ENCODE results near the gene GC.
A peak's percentile ranks its signal among the peaks of the same experiment; 100 is the strongest.

The GC gene

GRCh38 chr4:71698141-71698540 is 85.7 kb downstream of the GC start:
- TF ChIP-seq CTCF (conservative IDR thresholded peaks at IDR 0.05; ENCODE audit: low read depth, low read length) = no peak
- no peak overlapping the region for H3K4me3 ChIP-seq (ENCODE audit: low read length)
- DNase-seq (ENCODE audit: low read depth) = peak; percentile 76

DNA sequence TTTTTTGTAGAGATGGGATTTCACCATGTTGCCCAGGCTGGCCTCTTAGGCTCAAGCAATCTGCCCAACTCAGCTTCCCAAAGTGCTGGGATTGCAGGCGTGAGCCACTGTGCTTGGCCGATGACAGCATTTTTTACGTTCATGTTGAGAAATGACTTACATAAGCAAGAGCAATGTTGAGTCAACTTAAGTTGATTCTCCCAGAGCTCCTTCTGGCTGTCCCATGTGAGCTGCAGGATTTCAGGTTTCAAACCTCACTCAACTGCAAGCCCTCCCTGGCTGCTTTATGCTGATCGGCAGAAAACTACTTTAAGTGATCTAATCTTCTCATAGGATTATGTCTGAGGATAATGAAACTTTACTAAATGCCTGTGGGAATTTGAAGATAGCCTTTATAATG is 86.8 kb downstream of the GC start:
- no peak overlapping the region for H3K4me3 ChIP-seq (ENCODE audit: low read length)
- no peak for TF ChIP-seq CTCF (conservative IDR thresholded peaks at IDR 0.05; ENCODE audit: low read depth, low read length)
- DNase-seq (ENCODE audit: low read depth) = peak; percentile 96

DNA sequence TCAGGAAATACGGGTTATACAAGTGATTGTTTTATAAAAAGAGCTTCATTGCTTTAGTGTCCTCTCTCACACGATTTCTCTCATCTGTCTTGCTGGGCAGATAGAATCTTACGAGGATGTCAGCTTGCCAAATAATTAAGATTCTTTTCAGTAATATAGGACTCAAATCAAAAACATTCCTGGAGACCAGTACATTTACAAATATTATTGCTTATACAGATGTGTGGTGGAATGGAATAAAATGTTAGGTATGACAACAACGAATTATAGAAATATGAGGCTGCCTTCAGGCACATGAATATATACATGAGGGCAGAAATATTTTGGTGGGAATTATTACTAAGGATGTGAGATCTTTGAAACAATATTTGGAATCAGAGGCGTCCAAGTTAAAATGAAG is 88.9 kb downstream of the GC start:
- H3K4me3 ChIP-seq (ENCODE audit: low read length) = no peak overlapping the region
- no peak for TF ChIP-seq CTCF (conservative IDR thresholded peaks at IDR 0.05; ENCODE audit: low read depth, low read length)
- no peak for DNase-seq (ENCODE audit: low read depth)

DNA sequence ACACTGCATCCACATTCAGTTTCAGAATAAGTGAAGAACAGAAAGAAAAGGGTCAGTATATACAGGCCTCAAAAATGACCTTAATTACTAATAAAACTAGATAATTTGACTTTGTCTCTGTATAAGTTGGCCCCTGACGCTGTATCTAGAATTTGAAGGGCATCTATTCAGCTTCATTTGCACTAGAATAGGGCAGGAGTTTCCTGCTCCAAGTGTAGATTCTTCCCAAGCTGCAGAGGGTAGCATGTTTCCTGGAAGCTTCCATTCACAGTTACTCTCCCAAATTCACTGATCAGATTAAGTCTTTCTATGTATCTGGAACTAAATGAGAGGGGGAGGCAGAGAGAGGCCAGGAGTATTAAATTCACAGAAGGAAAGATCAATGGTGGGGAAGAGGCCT is 90.9 kb downstream of the GC start:
- no peak overlapping the region for H3K4me3 ChIP-seq (ENCODE audit: low read length)
- no peak for TF ChIP-seq CTCF (conservative IDR thresholded peaks at IDR 0.05; ENCODE audit: low read depth, low read length)
- no peak for DNase-seq (ENCODE audit: low read depth)

- H3K4me3 ChIP-seq (ENCODE audit: low read length) = no peak overlapping the region
- no peak for TF ChIP-seq CTCF (conservative IDR thresholded peaks at IDR 0.05; ENCODE audit: low read depth, low read length)
- no peak for DNase-seq (ENCODE audit: low read depth)
Observed at GRCh38 chr4:71692198-71692597, 91.7 kb downstream of the GC start.
